ENCODE measurements around the gene FZD7. TPM values are rescaled to one million over a fixed set of nuclear protein-coding genes. Genes with fewer than 3 reads are reported as not detected.
A peak's percentile ranks its signal among the peaks of the same experiment; 100 is the strongest.

The FZD7 gene
- total RNA-seq, 1 donor from 2014 or later = 15.5 TPM

- FAIRE-seq (no peak), DNase-seq (ENCODE audit: low spot score in 2 of 2) (no peak)
Observed at GRCh38 chr2:202061695-202062094, 28.0 kb downstream of the FZD7 start.

DNA sequence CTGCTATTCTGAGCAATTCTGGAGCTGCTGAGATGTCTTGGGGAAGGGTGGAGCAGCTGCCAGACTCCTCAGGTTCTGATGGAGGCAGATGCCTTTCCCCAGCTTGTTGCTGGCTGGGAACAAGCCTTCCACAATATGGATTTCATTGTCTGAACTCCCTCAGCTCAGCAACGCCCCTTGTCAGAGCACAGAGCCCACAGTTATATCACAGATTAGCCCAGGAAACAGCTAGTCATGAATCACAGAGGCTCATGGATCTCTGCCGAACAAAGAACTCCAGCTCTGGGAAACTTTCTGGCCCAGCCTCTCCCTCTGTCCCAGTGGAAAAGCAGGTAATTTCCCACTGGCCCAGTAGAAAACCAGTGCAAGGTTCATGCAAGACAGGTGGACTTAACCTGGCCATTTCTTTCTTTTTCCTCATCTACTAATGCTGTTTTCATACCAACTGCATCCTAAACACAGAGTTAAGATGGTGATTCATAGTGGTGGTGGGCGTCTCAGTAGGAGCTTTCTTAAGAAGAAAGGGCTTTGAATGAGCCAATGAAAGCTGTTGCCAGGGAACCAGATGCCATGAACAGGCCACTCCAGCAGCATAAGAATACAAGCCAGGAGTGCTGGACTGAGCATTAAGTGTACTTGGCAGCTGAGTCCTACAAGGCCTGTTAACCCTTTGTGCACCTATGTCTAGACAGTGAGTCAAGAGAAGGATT is 30.7 kb downstream of the FZD7 start:
- DNase-seq (ENCODE audit: low spot score in 2 of 2) (peak in 1 of 2 donors; percentile 16), FAIRE-seq (no peak)

DNA sequence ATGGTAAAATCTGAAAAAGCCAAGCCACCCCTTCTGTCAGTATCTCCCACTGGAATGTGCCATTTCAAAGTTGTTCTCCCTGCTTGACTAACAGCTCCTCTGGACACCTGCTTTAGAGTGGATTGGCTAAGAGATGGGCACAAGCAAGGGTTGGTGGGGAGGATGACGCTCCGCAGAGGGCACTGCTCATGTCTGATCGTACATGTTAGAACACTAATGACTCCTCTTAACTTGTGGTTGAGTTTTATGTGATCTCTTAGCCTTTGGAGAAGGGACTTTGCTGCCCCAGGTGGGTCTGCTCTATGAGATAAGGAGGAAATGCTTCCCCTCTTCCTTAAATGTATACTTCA is 31.2 kb downstream of the FZD7 start:
- FAIRE-seq = no peak
- no peak for DNase-seq (ENCODE audit: low spot score in 2 of 2)

GRCh38 chr2:202065876-202066275 is 32.2 kb downstream of the FZD7 start:
- DNase-seq (ENCODE audit: low spot score in 2 of 2) = no peak
- FAIRE-seq = no peak

GRCh38 chr2:202066875-202067274 is 33.2 kb downstream of the FZD7 start:
- FAIRE-seq (no peak), DNase-seq (ENCODE audit: low spot score in 2 of 2) (no peak)

GRCh38 chr2:202067589-202067988 is 33.9 kb downstream of the FZD7 start:
- FAIRE-seq = no peak
- DNase-seq (ENCODE audit: low spot score in 2 of 2) = no peak

DNA sequence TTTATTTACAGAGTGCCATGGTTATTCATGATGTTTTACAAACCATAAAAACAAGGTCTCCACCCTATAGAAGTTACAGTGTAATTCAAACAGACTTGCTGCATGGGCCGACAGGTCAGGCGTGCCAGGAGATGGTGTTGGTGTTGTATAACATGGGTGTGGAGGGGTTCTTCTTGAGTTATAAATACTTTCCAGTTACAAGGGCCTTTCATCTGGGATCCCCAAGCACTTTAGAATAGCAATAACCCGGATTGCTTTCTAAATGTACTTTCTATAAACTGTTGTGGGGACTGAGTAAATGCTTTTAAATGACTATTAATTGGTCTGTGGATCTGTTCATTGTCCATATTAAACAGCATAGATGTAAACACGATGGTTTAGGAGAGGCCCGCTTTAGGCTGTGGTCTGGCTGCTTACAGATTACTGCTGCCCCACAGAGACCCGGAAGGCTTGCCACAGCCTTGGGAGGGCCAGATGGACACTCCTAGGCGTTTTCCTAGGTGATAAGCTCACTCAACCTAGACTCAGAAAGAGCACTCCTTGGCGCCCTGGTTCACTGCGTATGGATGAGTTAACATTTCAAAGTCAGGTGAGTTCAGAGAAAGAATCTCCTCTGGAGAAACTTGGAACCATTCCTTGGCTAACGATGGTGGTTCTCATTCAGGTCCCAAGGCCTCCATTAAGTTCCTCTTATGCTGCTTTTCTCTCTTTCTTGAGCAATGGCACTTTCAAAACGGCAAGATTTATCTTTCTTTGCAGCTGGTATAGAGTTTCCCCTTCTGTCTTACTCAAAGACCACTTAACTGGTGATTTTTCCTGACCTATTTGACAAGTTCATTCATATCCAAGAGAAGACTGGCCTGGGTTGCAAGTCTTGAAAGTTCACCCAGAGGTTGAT is 35.8 kb downstream of the FZD7 start:
- no peak for DNase-seq (ENCODE audit: low spot score in 2 of 2)

DNA sequence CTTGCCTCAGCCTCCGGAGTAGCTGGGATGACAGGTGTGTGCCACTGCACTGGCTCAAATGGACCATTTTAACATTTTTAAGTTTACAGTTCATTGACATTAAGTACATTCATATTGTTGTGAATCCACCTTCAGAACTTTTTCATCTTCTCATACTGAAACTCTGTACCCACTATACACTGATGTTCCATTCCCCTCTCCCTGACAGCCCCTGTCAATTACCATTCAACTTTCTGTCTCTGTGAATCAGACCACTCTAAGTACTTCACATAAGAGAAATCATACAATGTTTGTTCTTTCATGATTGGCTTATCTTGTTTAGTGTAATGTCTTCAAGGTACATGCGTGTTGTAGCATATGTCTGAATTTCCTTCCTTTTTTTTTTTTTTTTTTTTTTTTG is 37.5 kb downstream of the FZD7 start:
- DNase-seq (ENCODE audit: low spot score in 2 of 2) = no peak
- no peak for FAIRE-seq

More for the DNA sequence above, 35.8 kb downstream of the FZD7 start:
- no peak for FAIRE-seq

DNA sequence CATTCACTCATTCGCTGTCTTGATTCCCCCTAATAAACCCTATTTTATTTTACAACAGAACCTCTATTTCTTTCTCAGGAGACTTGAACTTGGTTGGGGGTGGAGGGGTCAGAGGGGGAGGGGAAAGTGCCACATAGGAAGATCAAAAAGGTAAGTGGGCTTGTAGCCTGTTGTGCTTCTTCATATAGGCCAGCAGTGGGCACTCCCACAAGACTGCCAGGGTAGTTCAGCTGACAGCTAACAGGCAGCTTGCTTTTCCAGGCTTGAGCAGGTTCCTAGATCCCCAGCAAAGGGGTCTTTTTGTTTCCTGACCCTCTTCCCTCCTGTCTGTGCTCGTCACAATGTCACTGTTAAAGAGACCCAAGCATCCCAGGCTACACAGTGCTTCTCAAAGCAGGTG is 38.6 kb downstream of the FZD7 start:
- FAIRE-seq (no peak), DNase-seq (ENCODE audit: low spot score in 2 of 2) (no peak)

GRCh38 chr2:202072737-202073401 is 39.2 kb downstream of the FZD7 start, which contains the start of gene KIAA2012:
Gene KIAA2012 (plus strand): TSS chr2:202073255. CDS start chr2:202073628, 373 bp downstream.
- FAIRE-seq = no peak
- DNase-seq (ENCODE audit: low spot score in 2 of 2) = no peak

GRCh38 chr2:202074324-202074723 is 40.7 kb downstream of the FZD7 start:
- DNase-seq (ENCODE audit: low spot score in 2 of 2) = no peak

DNA sequence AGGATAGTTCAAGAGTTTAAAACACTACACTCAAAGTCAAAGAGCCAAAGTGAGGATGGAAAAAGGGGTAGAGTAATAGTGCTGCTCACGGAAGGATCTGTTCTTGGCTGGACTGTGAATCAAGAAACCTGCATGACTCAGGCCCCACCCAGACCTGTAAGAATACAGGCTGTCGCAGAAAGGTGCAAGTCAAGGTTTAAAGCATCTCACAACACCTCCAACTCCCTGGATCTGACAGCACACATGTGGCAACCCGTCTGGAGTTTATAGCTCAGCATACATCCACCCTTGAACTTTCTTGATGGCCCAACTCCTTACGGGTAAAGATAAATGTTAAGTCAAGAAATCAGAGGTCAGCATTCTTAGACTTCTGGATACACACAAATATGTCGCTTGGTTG is 45.7 kb downstream of the FZD7 start:
- FAIRE-seq = no peak
- no peak for DNase-seq (ENCODE audit: low spot score in 2 of 2)

More at GRCh38 chr2:202074324-202074723, 40.7 kb downstream of the FZD7 start:
- no peak for FAIRE-seq

GRCh38 chr2:202084265-202084664 is 50.6 kb downstream of the FZD7 start:
- no peak for FAIRE-seq
- peak in 1 of 2 donors; percentile 14 for DNase-seq (ENCODE audit: low spot score in 2 of 2)

Other genes with a start within 250 kb of the FZD7 start
- gene CDK15, start 227.3 kb upstream of the FZD7 start, total RNA-seq = 0.82 TPM
- gene KIAA2012, start 39.4 kb downstream of the FZD7 start, total RNA-seq = 0.82 TPM
- 177 TPM for gene SUMO1, start 204.7 kb downstream of the FZD7 start, total RNA-seq
- 48.5 TPM for gene NOP58, start 231.9 kb downstream of the FZD7 start, total RNA-seq

Measured in frontal cortex (tissue), 4 donors.